CMK (cell line): ENCODE results near the gene CBLB.

Experiments
- DNase-seq: peaks from one replicate; pipeline ENCODE4 v3.0.0-alpha.2; 2010; ENCODE audit warnings: low read depth

CBLB gene

DNA sequence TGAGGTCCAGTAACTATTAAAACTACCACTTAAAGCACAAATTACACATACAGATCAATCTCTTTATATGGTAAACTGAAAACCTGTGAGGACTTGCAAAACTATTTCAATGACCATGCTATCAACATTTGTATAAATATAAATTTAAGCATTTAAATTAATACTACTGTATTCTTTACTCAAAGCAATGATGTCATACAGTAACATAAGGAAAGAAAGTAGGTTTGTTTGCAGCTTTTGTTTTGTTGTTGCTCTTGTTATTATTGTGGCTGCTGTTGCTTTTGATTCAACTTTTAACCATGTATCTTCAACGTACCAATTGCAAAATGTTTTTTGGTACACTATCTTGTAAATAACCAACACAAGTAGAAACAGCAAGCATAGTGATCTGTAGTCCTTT, 22.0 kb downstream of the CBLB start:
- DNase-seq: no peak

DNA sequence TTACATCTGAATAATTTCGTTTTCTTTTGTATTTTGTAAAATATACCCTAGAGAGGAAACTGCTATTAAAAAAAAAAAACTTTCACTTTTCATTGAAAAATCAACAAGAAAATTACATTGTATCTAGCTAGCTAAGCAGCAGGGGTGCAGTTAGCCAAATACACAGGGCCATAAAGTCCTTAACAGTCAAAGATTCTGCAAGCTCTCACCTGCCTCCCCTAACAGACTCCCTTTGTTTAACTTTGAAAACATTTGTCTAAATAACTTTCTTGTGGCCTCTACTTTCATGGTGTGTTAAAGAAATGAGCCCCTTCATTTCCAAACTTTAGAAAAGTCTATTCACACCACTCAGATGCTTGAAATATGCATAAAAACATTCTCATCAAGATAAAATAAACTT, 23.3 kb downstream of the CBLB start:
- no peak for DNase-seq

DNA sequence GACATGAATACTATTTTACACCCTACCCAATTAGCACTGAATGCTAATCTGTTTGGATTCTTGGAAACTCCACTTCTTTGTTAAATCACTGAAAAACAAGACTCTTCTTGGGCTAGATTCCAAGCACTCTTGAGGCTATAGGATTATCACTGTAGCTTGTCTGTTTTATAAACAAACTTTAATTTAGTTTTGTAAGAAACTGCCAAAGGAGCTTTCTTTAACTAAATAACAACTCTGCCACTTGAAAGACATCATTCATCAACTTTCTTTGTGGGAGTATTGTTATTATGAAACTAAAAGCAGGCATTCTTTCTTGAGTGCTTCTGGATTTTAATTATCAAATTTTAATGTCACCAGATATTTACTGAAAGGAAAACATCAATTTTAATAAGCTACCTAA, 24.1 kb downstream of the CBLB start:
- DNase-seq: no peak

DNA sequence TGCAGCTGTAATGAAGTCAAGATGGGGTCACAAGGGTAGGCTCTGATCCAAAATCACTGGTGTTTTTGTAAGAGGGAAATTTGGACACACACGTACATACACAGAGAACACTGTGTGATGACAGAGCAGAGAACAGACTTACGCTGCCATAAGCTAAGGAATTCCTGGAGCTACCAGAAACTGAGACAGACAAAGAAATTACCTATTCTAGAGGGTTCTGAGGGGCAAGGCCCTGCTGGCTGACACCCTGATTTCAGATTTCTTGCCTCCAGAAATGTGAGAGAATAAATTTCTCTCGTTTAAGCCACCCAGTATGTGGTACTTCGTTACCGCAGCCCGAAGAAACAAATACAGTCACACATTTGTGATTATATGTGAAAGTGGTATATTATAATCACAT, 24.8 kb downstream of the CBLB start:
- no peak for DNase-seq

DNA sequence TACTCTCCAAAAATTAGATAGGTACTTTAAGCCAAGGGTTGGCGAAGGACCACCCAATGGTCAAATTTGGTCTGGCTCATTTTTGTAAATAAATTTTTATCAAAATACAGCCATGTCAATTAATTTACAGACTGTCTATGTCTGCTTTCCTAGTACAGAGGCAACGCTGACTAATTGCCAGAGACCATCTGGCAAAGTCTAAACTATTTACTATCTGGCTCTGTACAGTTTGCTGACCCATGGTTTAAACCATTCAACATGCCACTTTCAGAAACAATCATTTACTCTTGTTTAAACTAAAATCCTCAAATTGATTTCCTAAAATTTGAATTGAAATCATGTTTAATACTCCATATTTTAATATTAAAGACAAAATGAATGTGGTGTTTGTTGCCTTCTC, 25.9 kb downstream of the CBLB start:
- no peak for DNase-seq

DNA sequence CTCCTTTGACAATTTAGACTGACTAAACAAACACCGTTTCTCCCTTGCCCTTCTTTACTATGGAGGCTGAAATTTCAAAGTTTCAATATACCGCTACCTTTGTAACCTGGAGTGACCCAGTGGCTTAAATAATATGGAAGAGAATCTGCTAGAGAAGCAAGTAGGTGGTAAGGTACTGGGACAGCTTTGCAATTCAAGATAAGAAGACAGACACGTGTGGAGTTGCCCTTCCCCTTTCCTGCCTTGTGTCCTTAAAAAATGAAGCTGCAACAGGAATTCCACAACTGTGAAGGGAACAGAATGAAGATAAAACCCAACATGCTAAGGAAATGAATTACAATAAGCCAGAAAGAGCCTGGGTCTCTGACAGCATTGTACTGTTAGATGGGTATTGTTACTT, 26.4 kb downstream of the CBLB start:
- DNase-seq: no peak

DNA sequence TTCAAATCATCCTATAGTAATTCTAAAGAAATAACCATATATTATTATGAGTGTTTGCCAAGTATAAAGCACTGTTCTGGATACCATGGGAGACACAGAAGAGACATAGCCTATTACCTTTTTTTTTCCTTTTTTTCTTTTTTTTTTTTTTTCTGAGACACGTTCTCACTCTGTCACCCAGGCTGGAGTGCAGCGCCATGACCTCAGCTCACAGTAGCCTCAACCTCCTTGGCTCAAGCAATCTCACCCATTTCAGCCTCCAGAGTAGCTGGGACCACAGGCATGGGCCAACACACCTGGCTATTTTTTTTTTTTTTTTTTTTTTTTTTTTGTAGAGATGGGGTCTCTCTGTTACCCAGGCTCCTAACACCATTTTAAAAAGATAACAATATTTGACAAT, 30.9 kb downstream of the CBLB start:
- DNase-seq: no peak

DNA sequence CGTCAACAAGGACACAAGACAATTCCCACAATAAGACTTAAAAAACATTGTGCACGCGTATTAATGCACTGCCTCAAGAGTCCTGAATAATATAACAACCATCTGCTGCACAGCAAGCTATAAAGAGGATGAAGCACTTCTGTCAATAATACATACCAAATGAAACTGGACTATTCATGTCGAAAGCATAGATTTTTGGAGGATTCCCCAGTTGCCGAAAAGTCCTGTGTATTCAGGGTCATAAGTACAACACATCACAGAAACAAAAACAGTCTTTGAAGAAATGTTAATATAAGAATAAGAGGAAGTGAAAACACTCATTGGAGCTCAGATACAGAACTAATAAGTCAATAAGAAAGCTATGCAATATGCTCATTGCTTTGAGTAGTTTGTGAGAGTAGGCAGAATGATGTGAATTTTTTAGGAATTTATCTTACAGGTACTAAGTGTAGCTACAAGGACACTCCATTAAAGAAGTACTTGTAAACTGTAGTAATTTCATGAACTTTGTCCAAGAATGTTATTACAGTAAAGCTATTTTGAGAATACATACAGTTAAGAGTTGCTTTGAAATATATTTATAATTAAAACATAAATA, 31.6 kb downstream of the CBLB start:
- DNase-seq: no peak

DNA sequence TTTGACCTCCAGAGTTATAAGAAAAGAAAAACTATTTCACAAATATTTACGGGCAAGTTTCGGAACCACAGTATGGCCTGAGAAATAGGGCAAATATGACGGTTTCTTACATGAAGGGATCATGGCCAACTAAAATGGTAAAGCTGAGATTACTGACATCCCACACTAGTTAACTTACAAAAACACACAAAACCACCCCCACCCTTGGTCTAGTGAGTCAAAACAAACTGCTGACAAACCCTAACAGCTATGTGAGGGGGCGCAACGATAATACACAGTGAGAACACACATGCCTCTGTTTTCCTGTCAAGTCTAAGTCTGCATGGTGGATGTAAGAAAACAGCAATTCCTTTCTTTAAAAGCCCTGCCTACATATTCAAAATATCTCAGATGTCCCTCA, 32.3 kb downstream of the CBLB start:
- no peak for DNase-seq

DNA sequence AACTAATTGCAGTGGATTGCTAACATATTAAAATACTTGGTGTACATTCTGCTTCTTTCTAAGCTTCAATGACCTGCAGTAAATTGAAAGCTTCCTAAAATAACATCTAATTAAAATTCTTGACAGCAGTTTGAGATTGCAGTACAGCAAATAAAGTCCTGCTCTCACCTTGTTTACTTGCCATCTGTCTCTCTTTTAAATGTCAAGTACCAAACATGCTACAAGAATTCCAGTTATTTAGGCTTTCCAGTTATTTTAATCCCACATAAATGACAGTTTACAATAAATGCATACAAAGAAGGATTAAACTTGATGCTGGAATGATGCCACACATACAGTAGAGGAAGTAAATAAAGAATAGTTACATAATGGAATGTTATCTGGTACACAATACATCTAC, 33.2 kb downstream of the CBLB start:
- no peak for DNase-seq

DNA sequence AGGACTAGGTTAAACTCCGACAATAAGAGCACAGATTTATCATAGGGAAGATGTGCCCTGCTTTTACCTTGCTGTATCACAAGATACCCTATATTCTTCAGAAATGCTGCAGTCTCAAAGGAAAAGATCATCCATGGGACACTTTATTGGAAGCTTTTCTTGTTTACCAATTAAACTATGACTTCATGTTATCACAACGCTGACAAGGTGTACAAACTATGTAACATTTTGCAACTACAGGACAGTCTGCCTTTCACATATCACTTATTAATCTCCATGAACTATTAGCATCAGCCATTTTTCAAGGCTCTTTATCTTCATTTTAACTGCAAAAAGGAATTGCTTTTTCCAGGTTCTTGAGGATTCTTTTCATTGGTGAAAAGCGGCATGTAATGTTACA, 34.0 kb downstream of the CBLB start:
- DNase-seq: no peak

DNA sequence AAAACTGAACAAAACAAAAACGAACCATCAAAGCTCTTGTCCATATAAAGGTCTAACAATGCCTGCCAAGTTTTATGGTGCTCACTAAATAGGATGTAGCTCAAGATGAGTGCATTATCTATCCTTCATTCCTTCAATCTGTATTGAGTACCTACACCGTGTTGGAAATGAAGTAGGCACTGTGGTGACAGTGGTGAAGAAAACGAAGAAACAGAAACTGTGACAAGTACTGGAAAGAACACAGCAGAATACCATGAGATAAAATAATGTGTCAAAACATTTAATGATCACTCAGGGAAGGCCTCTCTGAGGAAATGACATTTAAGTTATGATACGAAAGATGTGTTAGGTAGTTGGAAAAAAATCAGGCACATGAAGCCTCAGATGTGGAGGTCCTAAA, 36.2 kb downstream of the CBLB start:
- no peak for DNase-seq

DNA sequence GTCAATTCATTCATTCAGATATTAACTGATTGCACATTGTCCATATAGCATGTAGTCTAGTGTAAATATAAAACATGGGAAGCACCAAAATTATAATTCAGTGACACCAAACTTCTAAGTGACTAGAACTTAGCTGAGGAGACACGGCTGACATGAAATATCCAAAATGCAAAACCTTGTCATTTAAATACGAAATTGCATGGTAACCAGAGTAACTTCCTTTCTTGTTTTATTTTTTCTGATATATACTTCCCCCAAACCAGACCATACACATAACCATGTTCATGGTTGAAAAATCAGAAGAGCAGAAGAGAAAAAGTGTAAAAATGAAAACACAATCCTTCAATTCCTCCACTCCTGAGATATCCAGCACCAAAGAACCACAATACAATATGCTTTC, 38.0 kb downstream of the CBLB start:
- no peak for DNase-seq

DNA sequence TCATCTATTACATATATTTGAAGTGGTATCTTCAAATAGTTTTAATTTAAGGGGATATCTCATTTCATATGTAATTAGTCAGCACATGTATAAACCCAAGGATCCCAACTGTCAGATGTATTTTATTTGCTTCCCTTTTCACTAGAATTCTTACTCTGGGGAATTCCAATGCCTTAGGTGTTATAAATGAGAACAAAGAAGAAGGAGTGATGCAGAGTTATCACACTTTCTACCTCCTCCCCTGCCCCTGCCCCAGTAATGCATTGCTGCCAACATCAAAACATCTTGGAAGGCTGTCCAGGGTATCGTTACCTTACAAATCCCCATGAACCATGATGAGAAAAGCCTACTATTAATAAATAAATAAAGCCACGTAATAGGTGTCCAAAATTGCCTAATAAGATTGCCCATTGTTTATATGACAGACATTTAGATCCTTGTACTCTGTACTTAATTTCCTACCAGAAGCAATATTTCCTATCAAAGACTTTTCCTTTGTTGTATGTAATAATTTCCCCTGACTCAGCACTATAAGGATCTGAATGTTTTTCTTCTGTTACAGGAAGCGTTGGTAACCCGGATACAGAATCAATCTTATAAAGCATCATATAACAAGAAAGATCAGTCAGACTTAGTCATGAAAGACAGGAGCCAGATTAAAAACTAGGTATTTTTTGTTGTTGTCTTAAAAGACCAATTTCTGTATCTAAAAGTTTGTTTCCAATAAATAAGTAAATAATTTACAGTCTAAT, 38.8 kb downstream of the CBLB start:
- no peak for DNase-seq

DNA sequence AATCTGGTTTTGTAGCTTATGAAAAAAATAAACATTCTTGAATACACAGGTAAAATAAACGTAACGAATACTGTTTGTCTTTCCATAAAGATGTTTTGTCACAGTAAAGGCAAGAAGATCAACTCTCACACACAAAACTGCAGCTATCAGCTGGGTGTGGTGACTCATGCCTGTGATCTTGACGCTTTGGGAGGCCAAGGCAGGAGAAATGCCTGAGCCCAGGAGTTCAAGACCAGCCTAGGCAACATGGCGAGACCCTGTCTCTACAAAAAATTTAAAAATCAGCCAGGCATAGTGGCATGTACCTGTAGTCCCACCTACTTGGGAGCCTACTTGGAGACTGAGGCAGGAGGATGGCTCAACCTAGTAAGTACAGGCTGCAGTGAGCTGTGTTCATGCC, 39.6 kb downstream of the CBLB start:
- DNase-seq: no peak

DNA sequence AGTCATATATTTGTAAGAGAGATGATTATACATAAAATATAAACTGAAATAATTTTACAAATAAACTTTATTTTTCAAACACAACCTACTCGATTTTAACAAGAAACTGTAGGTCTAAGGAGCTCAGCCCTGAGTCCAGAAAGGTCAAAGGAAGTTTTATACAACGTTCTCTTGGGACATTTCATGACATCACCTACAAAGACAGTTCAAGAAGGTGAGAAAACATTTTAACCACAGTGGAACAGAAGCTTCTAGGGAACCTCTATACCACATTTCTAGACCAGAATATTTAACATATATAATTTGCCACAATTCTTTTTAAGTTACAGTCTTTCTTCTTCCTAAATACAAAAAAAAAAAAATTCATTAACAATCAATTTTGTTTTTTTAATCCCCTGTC, 40.1 kb downstream of the CBLB start:
- no peak for DNase-seq

DNA sequence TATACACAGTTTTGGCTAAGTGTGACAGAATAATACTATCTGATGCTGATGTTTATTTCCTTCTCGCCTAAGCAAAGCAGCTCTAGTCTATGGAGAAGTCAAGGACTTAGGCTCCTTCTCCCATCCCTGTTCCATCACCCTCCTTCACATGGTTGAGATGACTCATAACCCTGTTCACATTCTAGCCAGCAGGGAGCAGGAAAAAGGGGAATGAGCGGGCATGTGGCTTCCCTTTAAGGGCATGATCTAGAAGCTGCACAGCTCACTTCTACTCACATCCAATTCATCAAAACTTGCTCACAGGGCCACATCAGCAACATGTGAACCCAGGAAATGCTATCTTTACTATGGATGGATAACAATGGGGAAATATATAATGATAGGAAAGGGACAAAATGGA, 40.9 kb downstream of the CBLB start:
- DNase-seq: no peak

DNA sequence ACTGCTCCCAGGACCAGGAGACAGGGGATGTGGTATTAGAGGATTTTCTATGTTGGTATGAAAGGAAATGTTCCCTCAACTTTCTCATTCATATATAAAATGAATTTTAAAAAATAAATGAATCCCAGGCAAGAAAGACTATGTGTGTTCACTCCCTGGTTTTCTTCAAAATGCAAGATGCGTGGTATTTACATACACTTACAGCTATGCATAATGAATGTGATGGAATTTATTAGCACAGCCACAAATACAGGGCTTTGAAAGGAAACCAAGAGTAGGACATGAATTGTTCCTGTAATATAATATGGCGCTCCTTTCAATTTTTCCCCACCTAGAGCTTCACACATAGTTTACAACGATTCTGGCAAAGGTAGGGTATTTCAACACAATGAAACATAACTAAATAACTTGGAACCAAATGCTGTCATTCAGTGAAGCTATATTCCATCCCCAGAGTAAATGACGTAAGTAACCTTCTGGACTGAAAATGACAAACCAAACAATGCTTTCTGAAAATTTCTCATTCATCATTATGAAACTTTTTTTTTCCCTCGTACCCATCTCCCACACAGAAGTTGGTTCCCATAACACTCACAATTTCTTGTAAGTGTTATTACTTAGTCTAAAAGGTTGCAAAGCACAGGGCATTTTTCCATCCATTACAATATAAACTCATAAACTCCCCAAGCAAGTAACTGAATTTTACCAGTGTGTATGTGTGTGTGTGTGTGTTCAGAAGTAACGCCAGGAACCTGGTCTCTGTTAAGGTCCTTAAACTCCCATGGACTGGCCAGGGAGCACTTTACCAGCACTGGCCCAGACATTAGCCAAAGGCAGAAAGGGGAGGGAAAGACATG, 41.8 kb downstream of the CBLB start:
- DNase-seq: no peak

DNA sequence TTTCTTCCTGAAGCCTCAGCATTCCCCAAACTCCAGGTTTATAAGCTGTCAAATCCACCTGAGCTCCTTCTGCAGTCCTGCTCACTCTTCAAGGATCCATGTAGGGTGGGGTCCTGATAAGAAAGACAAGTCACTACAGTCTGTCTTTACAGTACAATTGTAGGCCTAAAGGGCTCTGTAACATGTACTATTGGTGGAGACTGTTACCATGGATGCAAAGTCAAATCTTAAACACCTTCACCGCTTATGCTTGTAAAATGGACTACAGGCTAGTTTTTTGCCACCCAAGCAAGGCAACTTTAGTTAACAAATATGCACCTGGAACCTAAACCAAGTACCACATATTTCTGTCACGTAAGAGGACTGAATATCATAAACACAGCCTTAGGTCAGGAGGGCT, 44.7 kb downstream of the CBLB start:
- DNase-seq: no peak

DNA sequence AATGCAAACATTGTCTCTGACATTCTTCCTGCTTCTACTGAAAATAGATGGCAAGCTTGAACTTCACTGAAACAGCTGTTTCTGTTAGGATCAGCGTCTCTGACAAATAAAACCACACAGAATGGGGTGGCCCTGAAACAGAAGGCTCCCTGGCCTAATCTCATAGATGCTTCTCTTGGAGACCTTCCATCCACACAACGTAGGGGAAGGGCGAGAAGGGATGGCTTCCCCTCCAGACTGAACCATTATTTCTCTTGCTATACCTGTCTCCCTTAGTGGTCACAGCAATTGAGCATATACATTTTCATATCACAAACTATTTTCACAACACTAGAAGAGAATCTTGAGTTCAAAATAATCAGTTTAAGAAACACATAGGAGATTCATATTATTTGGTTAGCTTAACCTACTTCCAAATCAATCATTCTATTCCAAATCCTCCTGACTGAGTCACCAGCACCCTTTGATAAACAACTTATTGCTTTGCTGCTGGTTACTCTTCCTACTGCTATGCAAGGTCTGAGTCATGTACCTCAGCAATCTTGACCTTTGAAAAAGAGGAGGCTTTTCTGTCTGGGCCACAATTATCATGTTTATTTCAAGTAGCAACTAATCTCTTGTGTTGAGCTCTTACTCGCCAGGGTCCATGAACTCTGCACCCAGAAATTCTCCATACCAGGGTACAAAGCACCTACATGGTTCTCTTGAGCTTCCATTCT, 45.5 kb downstream of the CBLB start:
- no peak for DNase-seq

DNA sequence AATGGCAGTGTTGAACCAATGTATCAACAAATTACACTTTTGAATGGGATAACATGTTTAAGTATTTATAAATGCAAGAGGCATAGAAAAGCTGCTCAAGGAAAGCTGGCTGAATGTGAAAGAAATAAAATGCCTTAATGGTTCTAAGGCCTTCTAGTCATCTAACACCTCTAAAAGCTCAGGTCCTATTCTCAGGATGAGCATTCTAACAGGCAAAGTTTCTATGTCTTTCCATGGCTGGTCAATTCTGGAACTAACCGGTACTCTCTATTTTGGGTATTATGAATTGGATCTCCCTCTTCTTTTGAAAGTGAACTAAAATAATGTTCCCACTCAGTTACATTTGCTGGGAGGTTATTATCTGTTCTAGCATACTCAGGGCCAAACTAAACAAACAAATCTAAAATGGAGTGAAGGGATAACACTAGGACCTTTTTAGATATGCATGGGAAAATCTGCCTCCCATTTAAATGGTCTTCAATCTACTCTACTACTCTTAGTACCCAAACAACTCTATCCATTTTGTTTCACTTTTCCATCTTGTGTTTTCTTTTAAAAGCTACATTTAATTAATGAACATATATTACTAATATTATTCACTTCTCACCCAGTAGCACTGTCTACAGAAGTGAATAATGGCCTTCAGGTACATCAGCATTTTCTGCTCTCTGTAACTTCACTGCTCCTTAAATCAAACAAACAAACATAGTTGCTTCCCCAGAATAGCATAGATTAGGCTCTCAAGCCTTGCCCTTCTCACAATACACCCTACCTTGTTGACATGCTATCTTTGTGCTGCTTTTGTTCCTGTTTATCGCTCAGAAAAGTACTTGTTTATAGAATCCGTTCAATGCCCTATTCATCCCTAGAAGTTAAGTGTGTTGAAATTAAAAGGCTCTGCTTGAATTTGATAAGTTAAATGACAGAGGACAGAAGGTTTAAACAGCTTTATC, 46.4 kb downstream of the CBLB start:
- DNase-seq: no peak

DNA sequence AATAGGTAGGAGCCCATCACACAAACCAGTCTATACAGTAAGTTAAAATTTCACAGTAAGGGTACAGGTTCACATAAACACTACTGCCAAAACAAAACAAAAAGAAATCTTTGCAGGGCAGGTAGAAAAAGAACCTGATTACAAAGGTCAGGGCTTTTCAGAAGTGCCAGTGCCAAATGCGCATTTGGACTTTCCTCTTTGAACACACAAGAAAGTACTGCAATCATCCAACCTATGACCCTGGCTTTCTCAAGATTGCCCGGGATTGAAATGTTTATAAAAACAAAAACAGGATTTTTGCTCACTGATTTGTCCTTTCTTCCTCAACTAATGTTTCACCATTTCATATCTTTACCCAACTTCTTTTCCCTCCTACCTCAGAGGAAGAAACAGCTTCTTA, 47.4 kb downstream of the CBLB start:
- no peak for DNase-seq
